Inflammatory macrophage (primary cell): ENCODE results near the gene ANXA5.
"Not testable (repeated sequence)": the region's sequence is repeated elsewhere in the genome, so short reads cannot be mapped to it uniquely, and the experiment has no call there.

Experiments
- DNase-seq, 2 donors: peaks; one replicate each; pipeline ENCODE4 v3.0.0-alpha.2; 2020 to 2022

The ANXA5 gene

GRCh38 chr4:121676345-121677075, 20.3 kb downstream of the ANXA5 start:
- DNase-seq, result no peak

DNA sequence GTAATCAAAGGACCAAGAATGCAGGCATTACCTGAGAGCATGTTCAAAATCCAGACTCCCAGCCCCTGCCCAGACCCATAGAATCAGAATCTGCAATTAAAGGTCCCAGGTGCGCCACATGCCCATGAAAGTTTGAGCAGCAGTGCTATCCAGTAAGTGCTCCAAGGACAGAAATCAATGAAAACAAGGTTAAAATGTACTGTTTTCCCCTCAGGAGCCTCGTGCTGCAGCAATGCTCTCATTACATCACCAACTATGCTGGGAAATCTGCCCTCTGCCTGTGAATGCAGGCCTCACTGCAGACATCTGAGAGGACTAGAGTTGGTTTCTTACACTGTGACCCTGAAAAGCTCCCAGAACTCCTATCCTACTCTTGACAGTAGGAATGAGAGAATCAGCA, 21.1 kb downstream of the ANXA5 start:
- DNase-seq, result no peak

GRCh38 chr4:121674696-121675095, 22.1 kb downstream of the ANXA5 start:
- no peak for DNase-seq

DNA sequence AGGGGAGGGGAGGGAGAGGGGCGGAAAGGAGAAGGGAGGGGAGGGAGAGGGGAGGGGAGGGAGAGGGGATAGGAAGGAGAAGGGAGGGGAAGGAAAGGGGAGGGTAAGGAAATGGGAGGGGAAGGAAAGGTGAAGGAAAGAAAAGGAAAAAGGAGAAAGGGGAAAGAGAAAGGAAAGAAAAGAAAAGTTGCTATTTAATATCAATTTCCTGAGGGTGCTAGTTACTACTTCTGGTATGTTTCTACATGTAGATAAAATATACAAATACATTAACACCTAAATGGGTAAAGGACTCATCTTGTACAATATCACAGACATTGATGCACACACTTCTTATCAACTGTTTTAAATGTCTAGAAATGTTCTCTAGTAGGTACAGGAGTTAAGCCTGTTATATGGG, 22.6 kb downstream of the ANXA5 start:
- DNase-seq, result no peak

DNA sequence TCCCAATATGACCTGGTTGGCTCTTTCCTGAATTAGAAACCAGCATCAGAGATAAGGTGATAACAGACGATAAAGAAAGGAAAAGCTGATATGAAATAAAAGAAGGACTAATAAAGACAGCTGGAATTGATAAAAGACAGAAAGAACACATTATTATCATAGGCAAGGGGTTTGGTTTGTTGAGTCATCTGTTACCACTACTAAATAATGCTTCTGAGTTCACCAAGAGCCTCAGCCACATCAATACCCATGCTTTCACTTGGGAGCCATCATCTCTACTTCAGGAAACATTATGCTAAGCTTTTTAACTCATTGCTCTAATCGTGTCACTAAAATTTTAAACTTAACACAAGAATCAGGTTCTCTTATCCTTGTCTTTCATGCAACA, 27.6 kb downstream of the ANXA5 start:
- DNase-seq, result no peak

- DNase-seq, result no peak
These were observed 28.2 kb downstream of the ANXA5 start for GRCh38 chr4:121668368-121669162.

GRCh38 chr4:121666091-121666679, 30.6 kb downstream of the ANXA5 start:
- no peak for DNase-seq

GRCh38 chr4:121665371-121665770, 31.4 kb downstream of the ANXA5 start:
- no peak for DNase-seq

- no peak for DNase-seq
These were observed 34.6 kb downstream of the ANXA5 start for GRCh38 chr4:121662225-121662624.

GRCh38 chr4:121660175-121660933, 36.4 kb downstream of the ANXA5 start:
- not testable (repeated sequence) for DNase-seq

GRCh38 chr4:121658125-121658524, 38.7 kb downstream of the ANXA5 start:
- DNase-seq, result no peak

- peak in 1 of 2 donors; percentile 23 for DNase-seq
These were observed 40.5 kb downstream of the ANXA5 start for GRCh38 chr4:121656269-121656641.

- no peak for DNase-seq
These were observed 41.2 kb downstream of the ANXA5 start for GRCh38 chr4:121655320-121656268.

GRCh38 chr4:121654738-121655137, 42.0 kb downstream of the ANXA5 start:
- DNase-seq, result no peak

DNA sequence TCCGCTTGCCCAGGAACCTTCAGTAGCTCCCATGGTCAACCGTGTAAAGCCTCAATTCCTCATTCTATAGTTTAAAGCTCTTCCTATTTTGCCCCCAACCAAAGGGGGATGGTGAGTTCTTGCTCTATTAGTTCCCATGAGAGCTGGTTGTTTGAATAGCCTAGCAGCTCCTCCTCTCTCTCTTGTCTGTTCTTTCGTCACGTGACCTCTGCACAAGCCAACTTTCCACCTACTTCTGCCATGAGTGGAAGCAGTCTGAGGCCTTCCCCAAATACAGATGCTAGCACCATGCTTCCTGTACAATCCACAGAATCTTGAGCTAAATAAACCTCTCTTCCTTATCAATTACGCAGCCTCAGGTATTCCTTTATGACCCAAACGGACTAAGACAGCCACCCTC, 42.8 kb downstream of the ANXA5 start:
- DNase-seq, result no peak

DNA sequence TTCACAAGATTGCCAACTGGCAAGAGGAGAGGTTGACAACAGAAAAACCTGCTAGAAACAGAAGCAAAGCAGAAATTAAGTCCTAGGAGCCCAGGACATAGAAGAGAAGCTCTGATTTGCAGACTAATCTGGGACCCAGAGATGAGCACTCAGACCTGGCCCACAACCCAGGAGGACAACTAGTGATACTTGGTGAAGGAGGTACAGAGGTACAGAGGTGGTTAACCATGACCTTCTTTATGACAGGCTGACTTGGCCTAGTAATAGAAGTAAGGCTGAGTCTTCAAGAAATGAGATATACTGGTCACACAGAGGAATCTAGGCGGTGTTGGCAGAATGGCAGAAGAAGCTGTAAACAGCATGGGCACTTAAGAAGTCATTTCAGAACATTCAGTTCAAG, 43.6 kb downstream of the ANXA5 start:
- no peak for DNase-seq

DNA sequence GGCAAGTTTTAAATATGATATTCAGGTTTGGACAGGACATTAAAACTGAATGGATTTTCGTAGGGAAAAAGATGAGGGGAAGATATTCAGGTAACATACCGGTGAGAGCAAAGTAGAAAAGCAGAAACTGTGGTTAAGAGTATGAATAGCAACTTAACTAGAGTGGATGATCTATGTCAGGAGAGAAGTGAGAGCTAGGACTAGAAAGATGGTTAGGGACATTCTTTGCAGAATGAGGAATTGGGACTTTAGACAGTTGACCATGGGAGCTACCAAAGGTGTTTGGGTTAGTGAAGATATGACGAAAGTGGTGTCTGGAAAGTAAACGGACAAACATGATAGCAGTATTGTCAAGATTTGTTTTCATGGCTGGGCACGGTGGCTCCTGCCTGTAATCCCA, 45.2 kb downstream of the ANXA5 start:
- no peak for DNase-seq

- DNase-seq, result no peak
These were observed 46.0 kb downstream of the ANXA5 start for GRCh38 chr4:121650741-121651140.

- DNase-seq, result no peak
These were observed 48.3 kb downstream of the ANXA5 start for GRCh38 chr4:121648516-121648915.

DNA sequence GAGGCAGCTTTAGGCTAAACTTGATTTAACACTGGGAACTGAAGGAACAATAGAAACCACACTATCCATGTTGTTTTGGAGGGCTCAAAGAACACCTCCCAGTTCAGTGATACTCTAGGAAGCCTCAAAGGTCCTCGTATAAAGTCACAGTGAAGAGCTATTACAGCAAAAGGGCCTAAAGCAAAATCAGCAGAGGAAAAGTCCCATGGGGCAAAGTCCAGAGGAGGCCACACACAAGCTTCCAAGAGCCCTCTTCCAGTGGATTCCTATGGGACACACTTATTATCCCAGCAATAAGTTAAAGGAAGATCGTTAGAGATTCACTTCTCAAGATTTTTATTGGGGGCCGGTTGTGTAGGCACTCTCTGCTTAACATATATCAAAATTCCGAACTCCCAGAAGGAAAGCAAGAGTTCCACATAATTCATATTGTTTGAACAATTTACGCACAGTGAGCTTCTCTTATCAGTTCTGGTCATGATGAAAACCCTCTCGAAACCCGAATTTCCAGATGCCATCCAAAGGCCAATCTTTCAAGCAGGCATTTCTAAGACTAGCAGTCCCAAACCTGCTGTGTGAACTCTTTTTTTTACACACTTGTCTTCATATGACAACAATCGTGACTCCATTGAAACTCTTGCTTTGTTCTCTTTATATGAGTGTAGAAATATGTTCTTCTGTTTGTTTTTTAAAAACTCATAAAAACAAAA, 53.7 kb downstream of the ANXA5 start:
- no peak for DNase-seq

DNA sequence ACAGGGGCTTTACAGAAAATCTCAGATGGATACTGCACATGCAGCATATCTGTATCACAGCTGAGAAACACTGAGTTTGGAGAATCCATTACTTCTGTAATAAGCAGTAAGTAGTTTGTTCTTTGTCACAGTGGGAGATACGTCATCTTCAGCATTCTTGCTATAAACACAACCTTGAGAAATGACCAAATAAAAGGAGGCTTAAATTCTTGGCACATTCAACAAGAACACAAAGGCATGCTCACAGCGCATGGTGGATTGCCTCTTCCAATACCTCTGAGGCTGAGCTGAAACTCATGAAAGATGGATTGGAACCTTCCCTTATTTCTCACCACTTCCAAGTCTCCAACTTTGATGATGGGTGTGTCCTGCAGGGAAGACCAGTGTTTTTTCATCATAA, 54.5 kb downstream of the ANXA5 start:
- DNase-seq, result no peak
